Testis (tissue), 2 donors: ENCODE data around the gene ZNF106.
A peak's percentile ranks its signal among the peaks of the same experiment; 100 is the strongest.

Experiments used
- CTCF ChIP-seq, 3 experiments: fragments of 450-650 bp in 2 of 3; fragments of 200-600 bp in 1 of 3; sonication (generic) in 1 of 3; IDR thresholded peaks; one replicate each; pipeline ENCODE4 v1.5.1; 2016 to 2019; ENCODE audit warnings: antibody characterized with exemption in 3 of 3, mild to moderate bottlenecking in 2 of 3, moderate library complexity in 1 of 3
- POLR2A ChIP-seq: fragments of 450-650 bp; IDR thresholded peaks from one replicate; pipeline ENCODE4 v1.6.1; 2017; ENCODE audit warnings: antibody characterized with exemption, mild to moderate bottlenecking, moderate library complexity

GRCh38 chr15:42495361-42496212 lies 4.6 kb upstream of the ZNF106 start, which contains the start of gene SNAP23:
- TF ChIP-seq CTCF (IDR thresholded peaks at IDR 0.05): no peak
- TF ChIP-seq POLR2A: peak; percentile 80
